ENCODE measurements around the gene NCAPH2. TPM values are rescaled to one million over a fixed set of nuclear protein-coding genes. Genes with fewer than 3 reads are reported as not detected.

The NCAPH2 gene
- total and polyA plus RNA-seq, 9 of the 15 experiments (the other 6 are each of a cell fraction or from before 2014, with no cell fraction given): 3.6 to 88.6 (median 32.4) TPM

DNA sequence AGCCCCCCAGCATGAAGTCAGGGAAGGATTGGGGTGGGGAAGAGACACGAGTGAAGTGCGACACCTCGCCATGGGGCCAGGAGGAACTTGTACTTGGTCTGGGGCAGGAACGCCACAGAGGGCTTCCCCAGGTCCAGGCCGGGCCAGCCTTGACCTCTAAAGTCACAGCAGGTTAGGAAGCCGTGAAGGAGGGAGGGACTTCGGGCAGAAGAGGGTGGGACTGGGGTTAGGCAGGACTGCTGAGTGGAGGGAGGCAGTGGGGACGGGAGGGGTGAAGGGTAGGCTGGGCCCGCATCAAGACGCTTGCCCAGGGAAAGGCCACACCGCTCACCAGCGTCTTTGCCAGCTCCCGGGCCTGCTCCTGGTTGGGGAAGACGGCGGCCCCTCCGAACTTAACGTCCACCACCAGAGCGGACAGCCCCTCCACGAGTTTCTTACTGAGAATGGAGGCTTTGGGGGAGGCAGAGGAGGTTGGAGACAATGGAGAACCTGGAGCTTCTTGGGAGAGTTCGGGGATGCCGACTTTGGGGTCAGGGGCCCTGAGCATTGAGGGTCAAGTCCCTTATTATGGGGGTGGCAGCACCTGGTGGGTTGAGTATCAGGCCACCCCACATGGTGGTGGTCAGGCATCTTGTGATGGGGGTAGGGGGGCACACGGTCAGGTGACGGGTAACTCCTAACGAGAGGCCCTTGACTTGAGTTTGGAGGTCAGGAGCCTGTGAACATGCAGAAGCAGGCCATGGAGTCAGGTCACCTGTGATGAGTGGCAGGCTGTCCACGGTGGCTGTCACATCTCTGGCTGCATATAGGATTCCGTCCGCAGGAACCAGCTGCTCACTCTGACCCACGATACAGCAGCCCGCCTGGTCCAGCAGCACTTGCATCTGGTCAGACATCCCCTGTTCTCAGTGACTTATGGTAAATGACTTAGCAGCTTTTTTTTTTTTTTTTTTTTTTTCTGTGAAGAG is 19.1 kb downstream of the NCAPH2 start:
- in situ Hi-C loops (cut with MboI): no loop called here
- H3K4me3 ChIP-seq: peak overlapping the region; percentile 71
- peak overlapping the region; percentile 86 to 96 for H3K9ac ChIP-seq (ENCODE audit: insufficient read depth in 1 of 2, low read depth in 2 of 2, low read length in 2 of 2)
- H3K27ac ChIP-seq (ENCODE audit: extremely low read depth, low read depth, low read length): peak overlapping the region; percentile 89
- H4K20me1 ChIP-seq (replicated peaks; ENCODE audit: control insufficient read depth, insufficient read depth, low read length): peaks cover 12% of the 10 kb centered on the region; the same call in 1 of the 2 replicates
- 45% methylated on average over 17 of the region's 29 CpGs for WGBS (ENCODE audit: insufficient coverage, low coverage, missing lambda C conversion rate)
- ChIA-PET POLR2A (interaction anchor here (0.6 to 2.3 kb wide), 5 partner anchors 13 to 36 kb away, joined by 3 to 8 read pairs (median 5); partner anchors contain the start of genes LMF2, NCAPH2 and SYCE3), CTCF (ENCODE audit: low intra/inter-chr PET ratio) (no interaction called here)
- no peaks in the 10 kb centered on the region for H3K27me3 ChIP-seq (ENCODE audit: control insufficient read depth in 2 of 2, insufficient read depth in 2 of 2, low read length in 2 of 2)
- H3K9me1 ChIP-seq (ENCODE audit: control insufficient read depth, insufficient read depth, low read length): no peaks in the 10 kb centered on the region
- peaks cover 34% of the 10 kb centered on the region for H3K79me2 ChIP-seq (ENCODE audit: control insufficient read depth, insufficient read depth, low read length)
- peak; percentile 74 for FAIRE-seq
- H3K4me1 ChIP-seq (replicated peaks in 1 of 2; ENCODE audit: control insufficient read depth in 2 of 2, insufficient read depth in 2 of 2, low read length in 2 of 2): peaks cover 8 to 81% of the 10 kb centered on the region in 2 experiments; a peak in 4 of 5 replicates
- 0 out of 2 replicates have a peak, but pooled peaks cover 2% of the 10 kb centered on the region for H3K9me3 ChIP-seq (replicated peaks; ENCODE audit: control insufficient read depth, insufficient read depth, low read depth, low read length)
- peak; percentile 69 for ATAC-seq
- H2AFZ ChIP-seq (ENCODE audit: low read depth, low read length): peak overlapping the region; percentile 77
- H3K4me2 ChIP-seq (ENCODE audit: insufficient read depth, low read length): peak overlapping the region; percentile 88
- peak; percentile 64 to 81 (median 70) for DNase-seq (ENCODE audit: extremely low read depth in 1 of 4, low spot score in 3 of 4)
- TSS peak; percentile 45 for BruUV-seq (replicated peaks)
- intact Hi-C loops (cut with micrococcal nuclease): loop anchor here (1.0 to 5.0 kb wide), 2 partner anchors 7 to 35 kb away; partner anchors contain the start of gene SYCE3
- H3K36me3 ChIP-seq (ENCODE audit: control insufficient read depth, insufficient read depth, low read length): peaks cover 26% of the 10 kb centered on the region; the same call in 1 of the 3 replicates
- TF ChIP-seq ZNF3 (CRISPR knock-in tag; IDR thresholded peaks at IDR 0.05) (no peak), ZNF444 (CRISPR knock-in tag; IDR thresholded peaks at IDR 0.05) (no peak), NFIX (CRISPR knock-in tag; IDR thresholded peaks at IDR 0.05; ENCODE audit: low read depth) (no peak), CBX3 (IDR thresholded peaks at IDR 0.05; ENCODE audit: borderline replicate concordance in 1 of 2, low read length in 2 of 2) (no peak), ELF2 (CRISPR knock-in tag; IDR thresholded peaks at IDR 0.05) (no peak), ZNF121 (CRISPR knock-in tag; conservative IDR thresholded peaks at IDR 0.05) (no peak), ESRRA (IDR thresholded peaks at IDR 0.05; ENCODE audit: borderline replicate concordance, low read depth) (peak; percentile 74; the same call in 1 of the 2 replicates), ATF7 (IDR thresholded peaks at IDR 0.05) (no peak), SAP30 (IDR thresholded peaks at IDR 0.05; ENCODE audit: borderline replicate concordance, insufficient read depth, low read depth, low read length, poor library complexity, severe bottlenecking) (no peak), CREBBP (IDR thresholded peaks at IDR 0.05; ENCODE audit: low read depth, low read length) (no peak), NRF1 (conservative IDR thresholded peaks at IDR 0.05 in 1 of 2, IDR thresholded peaks at IDR 0.05 in 1 of 2) (0 out of 4 replicates have a peak, but pooled peaks of 1 of the 2 experiments have one; percentile 17), POLR2A (conservative IDR thresholded peaks at IDR 0.05) (peak; percentile 63), CBFA2T3 (IDR thresholded peaks at IDR 0.05) (no peak), NCOR1 (IDR thresholded peaks at IDR 0.05) (no peak), NELFE (IDR thresholded peaks at IDR 0.05; ENCODE audit: insufficient read depth, insufficient read length) (no peak), POLR2B (IDR thresholded peaks at IDR 0.05; ENCODE audit: low read depth, partially characterized antibody) (peak; percentile 61), PTBP1 (IDR thresholded peaks at IDR 0.05; ENCODE audit: low read depth, low read length) (no peak), DPF2 (IDR thresholded peaks at IDR 0.05) (peak; percentile 7; the same call in 1 of the 2 replicates), FUS (optimal IDR thresholded peaks at IDR 0.05; ENCODE audit: low read depth, low read length) (no peak)
- TF ChIP-seq, protein P1, sequence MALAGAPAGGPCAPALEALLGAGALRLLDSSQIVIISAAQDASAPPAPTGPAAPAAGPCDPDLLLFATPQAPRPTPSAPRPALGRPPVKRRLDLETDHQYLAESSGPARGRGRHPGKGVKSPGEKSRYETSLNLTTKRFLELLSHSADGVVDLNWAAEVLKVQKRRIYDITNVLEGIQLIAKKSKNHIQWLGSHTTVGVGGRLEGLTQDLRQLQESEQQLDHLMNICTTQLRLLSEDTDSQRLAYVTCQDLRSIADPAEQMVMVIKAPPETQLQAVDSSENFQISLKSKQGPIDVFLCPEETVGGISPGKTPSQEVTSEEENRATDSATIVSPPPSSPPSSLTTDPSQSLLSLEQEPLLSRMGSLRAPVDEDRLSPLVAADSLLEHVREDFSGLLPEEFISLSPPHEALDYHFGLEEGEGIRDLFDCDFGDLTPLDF (CRISPR knock-in tag; IDR thresholded peaks at IDR 0.05): no peak
